ENCODE measurements around the gene CD52. TPM values are rescaled to one million over a fixed set of nuclear protein-coding genes. Genes with fewer than 3 reads are reported as not detected.

CD52 gene
- not detected in 2 replicates for total RNA-seq

GRCh38 chr1:26317612-26318337 is at the start of gene CD52:
CD52 (plus strand) TSS chr1:26317958; CDS start chr1:26318018, 60 bp downstream.

GRCh38 chr1:26279456-26280332 is 38.1 kb upstream of the CD52 start, which contains the start of gene SH3BGRL3:
SH3BGRL3 (plus strand) TSS chr1:26280086; CDS start chr1:26280156, 70 bp downstream.

GRCh38 chr1:26306290-26307229 is 11.2 kb upstream of the CD52 start, which contains the start of gene UBXN11:
UBXN11 (minus strand) TSS chr1:26306636; CDS start chr1:26302883, 3,753 bp downstream.

GRCh38 chr1:26353976-26354820 is 36.4 kb downstream of the CD52 start, which contains the start of gene CRYBG2:
CRYBG2 (minus strand) TSS chr1:26354130; CDS start chr1:26346657, 7,473 bp downstream.

Other genes starting within 250 kb of the CD52 start
- gene PDIK1L, start 206.1 kb upstream of the CD52 start, total RNA-seq: 3.6 and 3.9 TPM in 2 replicates
- not detected in 2 replicates for gene FAM110D, start 158.9 kb upstream of the CD52 start, total RNA-seq
- not detected in 2 replicates for gene C1orf232, start 149.0 kb upstream of the CD52 start, total RNA-seq
- 26.9 and 40.8 TPM in 2 replicates for gene ZNF593, start 148.1 kb upstream of the CD52 start, total RNA-seq
- under 0.01 TPM in 1 of 2 replicates, not detected in the other for gene ZNF593OS, start 146.1 kb upstream of the CD52 start, total RNA-seq
- 39.3 and 46.1 TPM in 2 replicates for gene CNKSR1, start 140.5 kb upstream of the CD52 start, total RNA-seq
- under 0.01 TPM in 1 of 2 replicates, not detected in the other for gene CATSPER4, start 127.4 kb upstream of the CD52 start, total RNA-seq
- gene CEP85, start 83.8 kb upstream of the CD52 start, total RNA-seq: 9.1 and 15.3 TPM in 2 replicates
- gene SH3BGRL3, start 37.9 kb upstream of the CD52 start, total RNA-seq: 19.6 and 37.8 TPM in 2 replicates
- 7.5 and 9.8 TPM in 2 replicates for gene UBXN11, start 11.3 kb upstream of the CD52 start, total RNA-seq
- 14.5 and 27.8 TPM in 2 replicates for gene CRYBG2, start 36.2 kb downstream of the CD52 start, total RNA-seq
- not detected in 2 replicates for gene ZNF683, start 54.8 kb downstream of the CD52 start, total RNA-seq
- not detected in 2 replicates for gene LIN28A, start 92.9 kb downstream of the CD52 start, total RNA-seq
- 58.1 and 76.8 TPM in 2 replicates for gene DHDDS, start 114.4 kb downstream of the CD52 start, total RNA-seq
- 222 and 231 TPM in 2 replicates for gene HMGN2, start 154.5 kb downstream of the CD52 start, total RNA-seq
- 27.9 and 48.9 TPM in 2 replicates for gene RPS6KA1, start 211.8 kb downstream of the CD52 start, total RNA-seq

Data from placental epithelial cell (primary cell).